Embryonic facial prominence (tissue), 1 donor: ENCODE results near the gene TRPC1.

Source experiments
- DNase-seq: peaks from one replicate; pipeline ENCODE4 v3.0.0-alpha.2; 2016; ENCODE audit errors: extremely low spot score

Gene TRPC1

GRCh38 chr3:142839831-142840230 is 116.0 kb downstream of the TRPC1 start:
- DNase-seq: no peak

DNA sequence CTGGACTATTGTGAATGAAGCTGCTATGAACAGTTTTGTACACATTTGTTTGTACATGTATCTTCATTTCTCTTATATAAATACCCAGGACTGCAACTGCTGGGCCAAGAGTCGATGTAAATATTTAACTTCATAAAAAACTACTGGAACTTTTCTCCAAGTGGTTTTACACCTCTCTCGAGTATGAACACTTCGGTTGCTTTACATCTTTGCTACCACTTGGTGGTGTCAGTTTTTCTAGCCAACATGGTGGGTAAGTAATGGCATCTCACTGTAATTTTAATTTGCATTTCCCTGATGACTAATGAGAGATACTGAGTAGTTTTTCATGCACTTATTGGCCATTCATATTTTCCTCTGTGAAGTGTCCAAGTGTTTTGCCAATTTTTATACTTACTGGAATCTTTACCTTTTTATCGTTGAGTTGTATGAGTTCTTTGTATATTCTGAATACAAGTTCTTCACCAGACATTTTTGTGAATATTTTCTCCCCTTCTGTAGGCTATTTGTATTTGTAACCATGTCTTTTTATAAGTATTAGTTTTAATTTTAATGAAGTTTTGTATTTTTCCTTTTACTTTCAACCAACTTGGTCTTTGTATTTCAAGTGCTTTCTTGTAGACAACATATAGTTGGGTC is 120.6 kb downstream of the TRPC1 start:
- DNase-seq: no peak

- DNase-seq: no peak
Measured at GRCh38 chr3:142846779-142847577, 123.1 kb downstream of the TRPC1 start.

- DNase-seq: no peak
Measured at GRCh38 chr3:142849148-142849547, 125.3 kb downstream of the TRPC1 start.

DNA sequence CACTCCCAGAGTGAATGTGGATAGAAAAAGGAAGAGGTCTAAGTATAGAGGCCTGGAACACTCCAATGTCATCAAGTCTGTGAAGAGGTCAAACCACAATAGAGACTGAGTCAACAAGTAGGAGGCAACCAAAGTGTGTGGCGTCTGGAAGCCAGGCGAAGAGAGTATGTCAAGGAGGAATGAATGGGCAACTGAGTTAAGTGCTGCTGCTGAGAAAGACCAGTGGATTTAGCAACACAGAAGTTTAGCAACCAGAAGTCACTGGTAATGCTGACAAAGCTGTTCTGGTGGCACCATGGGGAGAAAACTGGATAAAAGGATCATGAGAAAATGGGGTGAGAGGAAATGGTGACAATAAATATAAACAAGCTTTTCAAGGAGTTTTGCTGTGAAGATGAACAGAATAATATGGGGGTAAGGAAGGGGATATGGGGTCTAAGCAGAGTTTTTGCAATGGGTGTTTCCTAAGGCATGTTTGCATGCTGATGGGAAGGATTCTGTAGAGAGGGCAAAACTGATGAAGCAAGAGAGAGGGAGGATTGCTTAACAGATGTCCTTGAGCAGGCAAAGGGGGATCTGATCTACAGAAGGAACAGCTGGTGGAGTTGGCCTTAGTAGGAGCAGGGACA is 126.7 kb downstream of the TRPC1 start:
- no peak for DNase-seq

DNA sequence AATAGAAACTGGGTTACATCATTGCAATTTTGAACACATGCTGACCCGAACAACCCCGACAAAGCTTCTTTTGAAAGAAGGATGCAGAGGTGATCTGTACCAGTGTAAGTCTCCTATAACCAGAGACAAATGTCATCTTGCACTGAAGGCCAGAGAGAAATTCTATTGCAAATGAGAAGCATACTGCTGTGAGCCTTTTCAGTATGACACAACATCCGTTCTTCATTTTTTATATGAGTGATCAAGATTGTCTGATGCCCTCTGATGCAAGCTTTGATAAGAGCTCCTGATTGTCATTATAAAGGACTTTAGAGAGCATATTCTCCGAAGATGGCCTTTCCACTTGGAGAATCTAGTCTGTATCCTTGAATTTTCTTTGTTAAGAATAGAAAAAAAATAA is 128.2 kb downstream of the TRPC1 start:
- DNase-seq: no peak

GRCh38 chr3:142853270-142854168 is 129.7 kb downstream of the TRPC1 start:
- DNase-seq: no peak

DNA sequence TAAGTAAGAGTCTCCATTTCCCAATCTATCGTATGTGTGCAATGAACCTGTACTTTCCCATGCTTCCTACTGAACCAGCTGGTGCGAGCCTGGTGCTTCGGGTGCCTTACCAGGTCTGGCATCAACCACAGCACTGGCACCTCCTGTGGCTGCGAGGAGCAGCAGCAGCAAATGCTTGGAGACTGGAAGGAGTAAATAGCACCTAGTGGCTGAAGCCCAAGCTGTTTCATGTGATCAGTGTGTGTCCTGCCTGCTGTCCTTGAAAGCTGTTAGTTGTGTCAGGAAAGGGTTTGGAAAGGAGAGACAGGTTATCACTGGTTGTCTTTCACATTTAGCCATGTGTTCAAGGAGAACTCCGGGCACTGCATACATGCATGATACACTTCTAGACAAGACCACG is 133.2 kb downstream of the TRPC1 start:
- no peak for DNase-seq
